Stomach (tissue), 4 donors: ENCODE results near the gene RPL28.

Experiments used
- EP300 ChIP-seq: sonication (generic); formaldehyde crosslinking; IDR thresholded peaks from one replicate; pipeline ENCODE4 v1.6.1; 2017; ENCODE audit warnings: antibody characterized with exemption
- POLR2A ChIP-seq, 4 donors: fragments of 450-650 bp; IDR thresholded peaks; one replicate each; pipeline ENCODE4 v1.6.1; 2016; ENCODE audit warnings: antibody characterized with exemption in 4 of 4, control low read depth in 2 of 4, mild to moderate bottlenecking in 1 of 4, moderate library complexity in 1 of 4
- POLR2AphosphoS5 ChIP-seq, 3 donors: sonication (generic); formaldehyde crosslinking; IDR thresholded peaks; one replicate each; pipeline ENCODE4 v1.6.1; 2016; ENCODE audit warnings: antibody characterized with exemption in 3 of 3
- TF ChIP-seq, protein P1 (sequence below), 7 experiments: fragments of 450-650 bp in 4 of 7; fragments of 200-600 bp in 3 of 7; sonication (generic) in 3 of 7; IDR thresholded peaks; one replicate each; pipeline ENCODE4 v1.5.1; 2016 to 2019; ENCODE audit warnings: antibody characterized with exemption in 7 of 7, control low read depth in 2 of 7, mild to moderate bottlenecking in 1 of 7

GRCh38 chr19:55391191-55391670 is 5.5 kb downstream of the RPL28 start:
- TF ChIP-seq POLR2A (IDR thresholded peaks at IDR 0.05) (no peak), POLR2AphosphoS5 (IDR thresholded peaks at IDR 0.05) (no peak), EP300 (no peak)
- TF ChIP-seq, protein P1, sequence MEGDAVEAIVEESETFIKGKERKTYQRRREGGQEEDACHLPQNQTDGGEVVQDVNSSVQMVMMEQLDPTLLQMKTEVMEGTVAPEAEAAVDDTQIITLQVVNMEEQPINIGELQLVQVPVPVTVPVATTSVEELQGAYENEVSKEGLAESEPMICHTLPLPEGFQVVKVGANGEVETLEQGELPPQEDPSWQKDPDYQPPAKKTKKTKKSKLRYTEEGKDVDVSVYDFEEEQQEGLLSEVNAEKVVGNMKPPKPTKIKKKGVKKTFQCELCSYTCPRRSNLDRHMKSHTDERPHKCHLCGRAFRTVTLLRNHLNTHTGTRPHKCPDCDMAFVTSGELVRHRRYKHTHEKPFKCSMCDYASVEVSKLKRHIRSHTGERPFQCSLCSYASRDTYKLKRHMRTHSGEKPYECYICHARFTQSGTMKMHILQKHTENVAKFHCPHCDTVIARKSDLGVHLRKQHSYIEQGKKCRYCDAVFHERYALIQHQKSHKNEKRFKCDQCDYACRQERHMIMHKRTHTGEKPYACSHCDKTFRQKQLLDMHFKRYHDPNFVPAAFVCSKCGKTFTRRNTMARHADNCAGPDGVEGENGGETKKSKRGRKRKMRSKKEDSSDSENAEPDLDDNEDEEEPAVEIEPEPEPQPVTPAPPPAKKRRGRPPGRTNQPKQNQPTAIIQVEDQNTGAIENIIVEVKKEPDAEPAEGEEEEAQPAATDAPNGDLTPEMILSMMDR (IDR thresholded peaks at IDR 0.05) = no peak
